ENCODE data around the gene CAPN5. TPM values are rescaled to one million over a fixed set of nuclear protein-coding genes. Genes with fewer than 3 reads are reported as not detected.

CAPN5 gene
- total RNA-seq, 1 donor from 2014 or later = 15.0 TPM

DNA sequence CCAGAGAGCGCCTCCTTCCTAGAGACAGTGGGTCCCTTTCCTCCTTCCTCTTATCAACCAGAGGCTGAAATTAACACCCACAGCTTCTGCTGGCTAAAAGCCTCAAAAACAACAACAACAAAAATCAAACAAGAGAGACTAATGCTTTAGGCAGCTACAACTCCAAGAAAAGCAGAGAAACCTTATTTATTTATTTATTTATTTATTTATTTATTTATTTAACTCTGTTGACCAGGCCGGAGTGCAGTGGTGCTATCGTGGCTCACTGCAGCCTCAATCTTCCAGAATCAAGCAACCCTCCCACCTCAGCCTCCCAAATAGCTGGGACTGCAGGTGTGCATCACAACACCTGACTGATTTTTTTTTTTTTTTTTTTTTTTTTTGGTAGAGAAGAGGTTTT, 35.2 kb upstream of the CAPN5 start:
- Histone ChIP-seq H3K27me3 (no peaks in the 10 kb centered on the region), H3K36me3 (no peaks in the 10 kb centered on the region), H3K27ac (no peak overlapping the region), H3K4me1 (no peaks in the 10 kb centered on the region), H3K9me3 (no peaks in the 10 kb centered on the region), H3K4me3 (no peak overlapping the region)
- intact Hi-C loops (cut with DNase I) = no loop called here
- TF ChIP-seq, protein P1, sequence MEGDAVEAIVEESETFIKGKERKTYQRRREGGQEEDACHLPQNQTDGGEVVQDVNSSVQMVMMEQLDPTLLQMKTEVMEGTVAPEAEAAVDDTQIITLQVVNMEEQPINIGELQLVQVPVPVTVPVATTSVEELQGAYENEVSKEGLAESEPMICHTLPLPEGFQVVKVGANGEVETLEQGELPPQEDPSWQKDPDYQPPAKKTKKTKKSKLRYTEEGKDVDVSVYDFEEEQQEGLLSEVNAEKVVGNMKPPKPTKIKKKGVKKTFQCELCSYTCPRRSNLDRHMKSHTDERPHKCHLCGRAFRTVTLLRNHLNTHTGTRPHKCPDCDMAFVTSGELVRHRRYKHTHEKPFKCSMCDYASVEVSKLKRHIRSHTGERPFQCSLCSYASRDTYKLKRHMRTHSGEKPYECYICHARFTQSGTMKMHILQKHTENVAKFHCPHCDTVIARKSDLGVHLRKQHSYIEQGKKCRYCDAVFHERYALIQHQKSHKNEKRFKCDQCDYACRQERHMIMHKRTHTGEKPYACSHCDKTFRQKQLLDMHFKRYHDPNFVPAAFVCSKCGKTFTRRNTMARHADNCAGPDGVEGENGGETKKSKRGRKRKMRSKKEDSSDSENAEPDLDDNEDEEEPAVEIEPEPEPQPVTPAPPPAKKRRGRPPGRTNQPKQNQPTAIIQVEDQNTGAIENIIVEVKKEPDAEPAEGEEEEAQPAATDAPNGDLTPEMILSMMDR (IDR thresholded peaks at IDR 0.05) = no peak
- no peak for TF ChIP-seq POLR2A (IDR thresholded peaks at IDR 0.05)
- TF ChIP-seq POLR2AphosphoS5 (IDR thresholded peaks at IDR 0.05; ENCODE audit: insufficient read depth in 1 of 2, low read depth in 1 of 2) = no peak
- DNase-seq (ENCODE audit: extremely low spot score in 2 of 2) = no peak

DNA sequence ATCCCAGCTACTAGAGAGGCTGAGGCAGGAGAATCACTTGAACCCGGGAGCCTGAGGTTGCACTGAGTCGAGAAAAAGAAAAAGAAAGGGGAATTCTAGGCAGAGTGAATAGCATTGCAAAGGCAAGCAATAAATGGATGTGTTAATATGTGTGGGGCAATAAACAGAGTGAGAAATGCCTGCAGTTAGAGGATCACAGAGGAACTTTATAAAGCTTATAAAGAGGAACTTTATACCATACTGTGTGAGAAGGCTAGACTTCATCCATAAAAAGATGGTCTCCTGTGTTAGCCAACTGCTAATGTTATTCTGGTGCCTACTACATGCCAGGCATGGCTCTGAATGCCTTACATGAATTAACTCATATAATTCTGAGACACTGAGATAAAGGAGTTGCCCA, 31.7 kb upstream of the CAPN5 start:
- H3K36me3 ChIP-seq = no peaks in the 10 kb centered on the region
- peak in 1 of 2 donors; percentile 1 for DNase-seq (ENCODE audit: extremely low spot score in 2 of 2)
- no peaks in the 10 kb centered on the region for H3K27me3 ChIP-seq
- TF ChIP-seq, protein P1 (IDR thresholded peaks at IDR 0.05) = no peak
- TF ChIP-seq POLR2A (IDR thresholded peaks at IDR 0.05) (no peak), POLR2AphosphoS5 (IDR thresholded peaks at IDR 0.05; ENCODE audit: insufficient read depth in 1 of 2, low read depth in 1 of 2) (no peak)
- H3K9me3 ChIP-seq = no peaks in the 10 kb centered on the region
- no peak overlapping the region for H3K4me3 ChIP-seq
- intact Hi-C loops (cut with DNase I) = no loop called here
- peaks cover 7% of the 10 kb centered on the region for H3K4me1 ChIP-seq
- H3K27ac ChIP-seq = no peak overlapping the region

DNA sequence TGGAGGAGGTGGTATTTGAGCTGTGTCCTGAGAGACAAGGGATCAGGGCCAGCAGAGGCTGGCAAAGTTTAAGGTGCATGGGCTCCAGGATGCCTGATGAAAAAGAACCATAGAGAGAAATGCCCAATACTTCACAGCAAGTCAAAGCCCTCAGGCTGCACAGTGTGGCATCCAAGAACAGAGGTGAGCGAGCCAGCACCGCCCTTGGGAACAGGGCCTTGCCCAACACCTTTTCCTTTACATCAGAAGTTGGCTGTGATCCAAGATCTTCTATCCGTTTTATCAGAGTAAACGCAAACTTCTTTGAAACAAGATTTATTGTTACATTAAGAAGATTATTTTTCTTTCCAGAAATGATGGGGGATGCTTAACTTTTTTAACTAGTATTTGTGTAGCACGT, 31.2 kb upstream of the CAPN5 start:
- H3K9me3 ChIP-seq = no peaks in the 10 kb centered on the region
- no peaks in the 10 kb centered on the region for H3K36me3 ChIP-seq
- TF ChIP-seq POLR2AphosphoS5 (IDR thresholded peaks at IDR 0.05; ENCODE audit: insufficient read depth in 1 of 2, low read depth in 1 of 2) (no peak), POLR2A (IDR thresholded peaks at IDR 0.05) (no peak)
- TF ChIP-seq, protein P1 (IDR thresholded peaks at IDR 0.05) = no peak
- H3K4me1 ChIP-seq = peaks cover 11% of the 10 kb centered on the region
- no peak overlapping the region for H3K4me3 ChIP-seq
- DNase-seq (ENCODE audit: extremely low spot score in 2 of 2) = peak in 1 of 2 donors; percentile 25
- intact Hi-C loops (cut with DNase I) = no loop called here
- no peak overlapping the region for H3K27ac ChIP-seq
- H3K27me3 ChIP-seq = no peaks in the 10 kb centered on the region

DNA sequence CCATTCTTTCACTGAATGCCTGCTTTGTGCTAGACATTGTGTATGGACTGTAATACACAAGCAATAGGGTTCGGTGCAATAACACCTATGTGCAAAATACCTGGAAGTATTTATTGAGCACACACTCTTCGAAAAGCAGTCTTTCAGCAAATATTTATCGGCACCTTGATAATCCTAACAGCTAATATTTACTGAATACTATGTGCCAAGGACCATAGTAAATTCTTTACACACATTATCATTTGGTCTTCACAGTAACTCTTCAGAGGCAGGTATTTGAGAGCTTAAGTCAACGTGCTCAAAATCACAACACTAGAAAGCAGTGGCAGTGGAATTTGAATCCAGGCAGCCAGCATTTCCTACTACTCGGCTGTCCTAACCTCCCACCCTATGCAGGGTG, 30.4 kb upstream of the CAPN5 start:
- no peaks in the 10 kb centered on the region for H3K36me3 ChIP-seq
- TF ChIP-seq POLR2A (IDR thresholded peaks at IDR 0.05) (no peak), POLR2AphosphoS5 (IDR thresholded peaks at IDR 0.05; ENCODE audit: insufficient read depth in 1 of 2, low read depth in 1 of 2) (no peak)
- TF ChIP-seq, protein P1 (IDR thresholded peaks at IDR 0.05) = no peak
- H3K4me3 ChIP-seq = no peak overlapping the region
- intact Hi-C loops (cut with DNase I) = no loop called here
- DNase-seq (ENCODE audit: extremely low spot score in 2 of 2) = no peak
- peaks cover 11% of the 10 kb centered on the region for H3K4me1 ChIP-seq
- H3K9me3 ChIP-seq = no peaks in the 10 kb centered on the region
- no peaks in the 10 kb centered on the region for H3K27me3 ChIP-seq
- no peak overlapping the region for H3K27ac ChIP-seq

DNA sequence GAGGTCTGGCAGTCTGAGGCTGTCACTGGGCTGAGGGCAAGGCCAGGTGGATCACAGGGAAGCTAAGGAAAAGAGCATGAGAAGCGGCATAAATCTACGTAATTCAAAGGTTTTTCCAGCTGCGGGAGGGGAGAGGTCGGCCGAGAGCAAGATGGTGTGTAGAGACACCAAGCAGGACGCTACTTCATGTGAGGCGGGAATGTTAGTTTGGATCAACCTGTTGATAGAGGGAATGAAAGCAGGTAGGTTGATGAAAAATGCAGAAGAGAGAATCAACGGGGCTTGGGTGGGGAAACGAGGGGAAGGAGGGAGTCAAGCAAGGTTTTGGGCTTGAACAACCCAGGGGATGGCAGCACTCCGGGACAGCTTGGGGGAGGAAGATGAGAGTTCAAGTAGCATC, 29.7 kb upstream of the CAPN5 start:
- no peak for DNase-seq (ENCODE audit: extremely low spot score in 2 of 2)
- H3K9me3 ChIP-seq = no peaks in the 10 kb centered on the region
- TF ChIP-seq, protein P1 (IDR thresholded peaks at IDR 0.05) = no peak
- no peak for TF ChIP-seq POLR2A (IDR thresholded peaks at IDR 0.05)
- no peak for TF ChIP-seq POLR2AphosphoS5 (IDR thresholded peaks at IDR 0.05; ENCODE audit: insufficient read depth in 1 of 2, low read depth in 1 of 2)
- H3K4me1 ChIP-seq = peaks cover 11% of the 10 kb centered on the region
- intact Hi-C loops (cut with DNase I) = no loop called here
- no peak overlapping the region for H3K27ac ChIP-seq
- no peak overlapping the region for H3K4me3 ChIP-seq
- no peaks in the 10 kb centered on the region for H3K36me3 ChIP-seq
- no peaks in the 10 kb centered on the region for H3K27me3 ChIP-seq
